Retina (tissue), 1 donor: ENCODE data around the gene CARD14.
"Not testable (repeated sequence)": the region's sequence is repeated elsewhere in the genome, so short reads cannot be mapped to it uniquely, and the experiment has no call there.

Source experiments
- DNase-seq: peaks from one replicate; pipeline ENCODE4 v3.0.0-alpha.2; 2016

The CARD14 gene

GRCh38 chr17:80254396-80255251 lies 84.8 kb downstream of the CARD14 start:
- no peak for DNase-seq

- DNase-seq: no peak
Measured at GRCh38 chr17:80256034-80256350, 86.2 kb downstream of the CARD14 start.

- no peak for DNase-seq
Measured at GRCh38 chr17:80257716-80258213, 87.9 kb downstream of the CARD14 start.

GRCh38 chr17:80258296-80258695 lies 88.5 kb downstream of the CARD14 start:
- not testable (repeated sequence) for DNase-seq
